DND-41 (cell line): Measurements from ENCODE around the gene RALY.

Experiments used
- ATAC-seq: fragments of 200-7000 bp; cut with Tn5 transposase; 3 replicates; pipeline ENCODE4 v1.9.1; 2021; ENCODE audit warnings: low read depth; ENCODE audit not compliant: insufficient read depth
- DNase-seq: peaks from one replicate; pipeline ENCODE4 v3.0.0-alpha.2; 2020
- H2AFZ ChIP-seq: 2 replicates; pipeline ENCODE4 v1.6.0; 2012; ENCODE audit warnings: low read depth, low read length
- H3K27ac ChIP-seq: 2 replicates; pipeline ENCODE4 v1.5.1; 2012; ENCODE audit warnings: low read length, inconsistent platforms
- H3K27me3 ChIP-seq: fragments of 200-600 bp; sonication (generic); 2 replicates; pipeline ENCODE4 v1.6.0; 2012; ENCODE audit warnings: low read length, mild to moderate bottlenecking, inconsistent platforms; ENCODE audit not compliant: insufficient read depth, poor library complexity
- H3K36me3 ChIP-seq: 2 replicates; pipeline ENCODE4 v1.5.1; 2012; ENCODE audit warnings: low read length, inconsistent platforms; ENCODE audit not compliant: insufficient read depth
- H3K4me1 ChIP-seq: 2 replicates; pipeline ENCODE4 v1.5.1; 2012; ENCODE audit warnings: mild to moderate bottlenecking, low read length; ENCODE audit not compliant: insufficient read depth
- H3K4me2 ChIP-seq: 2 replicates; pipeline ENCODE4 v1.6.0; 2012; ENCODE audit warnings: mild to moderate bottlenecking, moderate library complexity, low read length, inconsistent platforms; ENCODE audit not compliant: insufficient read depth
- H3K4me3 ChIP-seq, 2 experiments: fragments of 200-600 bp in 1 of 2; shearing (Covaris generic) in 1 of 2; 2 replicates each; pipeline ENCODE4 v1.5.1; 2012 to 2016; ENCODE audit warnings: inconsistent platforms in 2 of 2, low read length in 2 of 2, mild to moderate bottlenecking in 2 of 2, low read depth in 1 of 2, moderate library complexity in 1 of 2
- H3K79me2 ChIP-seq: 2 replicates; pipeline ENCODE4 v1.6.0; 2012; ENCODE audit warnings: low read length, inconsistent platforms; ENCODE audit not compliant: insufficient read depth
- H3K9ac ChIP-seq: 2 replicates; pipeline ENCODE4 v1.6.0; 2012; ENCODE audit warnings: low read depth, mild to moderate bottlenecking, inconsistent platforms, low read length, moderate library complexity
- H3K9me3 ChIP-seq: 2 replicates; pipeline ENCODE4 v1.5.1; 2012; ENCODE audit warnings: low read length, moderate library complexity, mild to moderate bottlenecking, inconsistent platforms; ENCODE audit not compliant: insufficient read depth, severe bottlenecking
- H4K20me1 ChIP-seq: 2 replicates; pipeline ENCODE4 v1.6.0; 2012; ENCODE audit warnings: low read length; ENCODE audit not compliant: insufficient read depth
- CTCF ChIP-seq: IDR thresholded peaks from 2 replicates; pipeline ENCODE4 v1.5.1; 2012; ENCODE audit warnings: borderline replicate concordance, low read length, moderate library complexity, mild to moderate bottlenecking; ENCODE audit not compliant: poor library complexity, severe bottlenecking; ENCODE audit errors: extremely low read depth
- EZH2 ChIP-seq: IDR thresholded peaks from 3 replicates; pipeline ENCODE4 v1.6.1; 2012; ENCODE audit warnings: borderline replicate concordance, low read depth, mild to moderate bottlenecking, moderate library complexity, low read length, inconsistent platforms; ENCODE audit not compliant: severe bottlenecking

RALY gene

GRCh38 chr20:33991502-33991901 is 2.2 kb upstream of the RALY start:
- DNase-seq (no peak), ATAC-seq (no peak)
- H3K36me3 ChIP-seq: no peaks in the 10 kb centered on the region; the same call in 1 of the 2 replicates
- peaks cover 42% of the 10 kb centered on the region for H3K79me2 ChIP-seq
- H4K20me1 ChIP-seq: peaks cover 22% of the 10 kb centered on the region
- no peak overlapping the region for H3K27ac ChIP-seq
- no peak for TF ChIP-seq CTCF
- no peak for TF ChIP-seq EZH2
- H3K4me3 ChIP-seq: peak overlapping the region in 1 of 2 experiments; percentile 73; a peak in 2 of 4 replicates
- peak overlapping the region; percentile 85 for H3K4me2 ChIP-seq
- H3K4me1 ChIP-seq: peaks cover 39% of the 10 kb centered on the region
- no peaks in the 10 kb centered on the region for H3K9me3 ChIP-seq
- no peak overlapping the region for H2AFZ ChIP-seq
- no peaks in the 10 kb centered on the region for H3K27me3 ChIP-seq
- peak overlapping the region; percentile 74; the same call in 1 of the 2 replicates for H3K9ac ChIP-seq

- H3K4me2 ChIP-seq: peak overlapping the region; percentile 85
- H2AFZ ChIP-seq: peak overlapping the region; percentile 63
- H3K27ac ChIP-seq: peak overlapping the region; percentile 77
- H3K9me3 ChIP-seq: no peaks in the 10 kb centered on the region
- no peak for ATAC-seq
- peaks cover 50% of the 10 kb centered on the region for H3K79me2 ChIP-seq
- peak overlapping the region; percentile 48 to 73 for H3K4me3 ChIP-seq
- TF ChIP-seq CTCF (no peak), EZH2 (no peak)
- no peaks in the 10 kb centered on the region; the same call in none of the 2 replicates for H3K36me3 ChIP-seq
- peaks cover 30% of the 10 kb centered on the region for H4K20me1 ChIP-seq
- no peak for DNase-seq
- H3K27me3 ChIP-seq: no peaks in the 10 kb centered on the region
- H3K9ac ChIP-seq: peak overlapping the region; percentile 74
- peaks cover 47% of the 10 kb centered on the region for H3K4me1 ChIP-seq
These were observed 1.4 kb upstream of the RALY start for GRCh38 chr20:33992145-33992922.

GRCh38 chr20:33992923-33993575 is 662 bp upstream of the RALY start:
- H3K27ac ChIP-seq: peak overlapping the region; percentile 91
- H3K9me3 ChIP-seq: no peaks in the 10 kb centered on the region
- H3K4me1 ChIP-seq: peaks cover 54% of the 10 kb centered on the region
- peak; percentile 100 for DNase-seq
- peak overlapping the region; percentile 74 for H3K9ac ChIP-seq
- no peaks in the 10 kb centered on the region for H3K27me3 ChIP-seq
- H2AFZ ChIP-seq: peak overlapping the region; percentile 77
- peak; percentile 79 for ATAC-seq
- H3K36me3 ChIP-seq: no peaks in the 10 kb centered on the region; the same call in none of the 2 replicates
- H3K79me2 ChIP-seq: peaks cover 57% of the 10 kb centered on the region
- peak overlapping the region; percentile 85 for H3K4me2 ChIP-seq
- H4K20me1 ChIP-seq: peaks cover 37% of the 10 kb centered on the region
- H3K4me3 ChIP-seq: peak overlapping the region; percentile 55 to 73
- no peak for TF ChIP-seq EZH2
- TF ChIP-seq CTCF: no peak
